Measurements from ENCODE around the gene TMEM163. TPM values are rescaled to one million over a fixed set of nuclear protein-coding genes. Genes with fewer than 3 reads are reported as not detected.

The TMEM163 gene
- total RNA-seq, 1 donor from 2014 or later, result 2.4 TPM

DNA sequence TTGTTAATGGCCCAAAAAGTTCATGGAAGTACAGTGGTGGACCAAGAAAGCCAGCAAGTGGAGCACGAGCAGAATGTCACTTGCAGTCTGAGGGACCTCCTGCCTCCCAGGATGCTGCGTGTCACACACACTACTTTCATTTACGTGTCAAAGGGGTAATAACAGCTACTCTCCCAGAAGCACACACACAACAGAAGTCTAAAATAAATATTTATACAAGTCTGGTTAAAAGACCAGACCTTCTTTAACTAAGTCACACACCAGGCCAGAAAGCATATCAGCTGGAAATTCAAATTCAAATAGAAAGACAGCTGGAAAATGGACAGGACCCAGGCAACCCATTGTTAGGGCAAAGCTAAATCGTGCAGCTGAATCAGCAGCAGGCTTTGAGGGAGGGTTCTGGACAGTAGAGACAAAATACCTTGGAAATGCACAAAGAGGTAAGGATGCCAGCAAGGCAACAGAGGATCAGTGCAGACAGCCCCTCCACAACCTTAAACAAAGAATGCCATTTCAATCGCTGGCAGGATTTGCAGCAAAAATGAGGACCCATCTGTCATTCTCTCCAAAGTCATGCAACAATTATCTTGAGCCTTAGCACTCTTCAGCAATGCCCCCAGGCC, 160.5 kb downstream of the TMEM163 start:
- TF ChIP-seq, protein P1, sequence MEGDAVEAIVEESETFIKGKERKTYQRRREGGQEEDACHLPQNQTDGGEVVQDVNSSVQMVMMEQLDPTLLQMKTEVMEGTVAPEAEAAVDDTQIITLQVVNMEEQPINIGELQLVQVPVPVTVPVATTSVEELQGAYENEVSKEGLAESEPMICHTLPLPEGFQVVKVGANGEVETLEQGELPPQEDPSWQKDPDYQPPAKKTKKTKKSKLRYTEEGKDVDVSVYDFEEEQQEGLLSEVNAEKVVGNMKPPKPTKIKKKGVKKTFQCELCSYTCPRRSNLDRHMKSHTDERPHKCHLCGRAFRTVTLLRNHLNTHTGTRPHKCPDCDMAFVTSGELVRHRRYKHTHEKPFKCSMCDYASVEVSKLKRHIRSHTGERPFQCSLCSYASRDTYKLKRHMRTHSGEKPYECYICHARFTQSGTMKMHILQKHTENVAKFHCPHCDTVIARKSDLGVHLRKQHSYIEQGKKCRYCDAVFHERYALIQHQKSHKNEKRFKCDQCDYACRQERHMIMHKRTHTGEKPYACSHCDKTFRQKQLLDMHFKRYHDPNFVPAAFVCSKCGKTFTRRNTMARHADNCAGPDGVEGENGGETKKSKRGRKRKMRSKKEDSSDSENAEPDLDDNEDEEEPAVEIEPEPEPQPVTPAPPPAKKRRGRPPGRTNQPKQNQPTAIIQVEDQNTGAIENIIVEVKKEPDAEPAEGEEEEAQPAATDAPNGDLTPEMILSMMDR (IDR thresholded peaks at IDR 0.05; ENCODE audit: insufficient read depth, low read length, poor library complexity, severe bottlenecking), result no peak
- Histone ChIP-seq H3K27me3 (ENCODE audit: control insufficient read depth, insufficient read depth, low read length) (no peaks in the 10 kb centered on the region), H3K36me3 (ENCODE audit: control insufficient read depth, insufficient read depth, low read length) (no peaks in the 10 kb centered on the region), H3K4me3 (ENCODE audit: low read depth, low read length) (no peak overlapping the region)
- DNase-seq (ENCODE audit: low read depth), result no peak

DNA sequence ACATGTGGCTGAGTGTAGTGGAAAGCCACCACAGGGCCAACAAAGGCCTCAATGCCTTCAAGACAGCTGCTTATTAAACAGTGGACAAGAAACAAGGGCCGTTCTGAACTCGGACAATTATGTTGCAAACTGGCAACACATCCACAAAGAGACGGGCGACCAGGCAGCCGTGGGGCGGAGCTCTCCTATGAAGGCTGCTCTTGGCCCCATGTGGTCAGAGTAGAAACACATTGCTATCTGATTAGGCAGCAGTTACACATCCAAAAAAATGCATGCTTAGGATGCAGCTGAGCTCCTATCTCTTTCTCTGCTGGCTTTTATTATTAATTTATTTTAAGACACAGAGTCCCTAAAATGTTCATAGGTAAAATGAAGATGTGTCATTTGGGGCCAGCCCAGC, 163.4 kb downstream of the TMEM163 start:
- TF ChIP-seq, protein P1 (IDR thresholded peaks at IDR 0.05; ENCODE audit: insufficient read depth, low read length, poor library complexity, severe bottlenecking), result no peak
- Histone ChIP-seq H3K4me3 (ENCODE audit: low read depth, low read length) (no peak overlapping the region), H3K27me3 (ENCODE audit: control insufficient read depth, insufficient read depth, low read length) (no peaks in the 10 kb centered on the region), H3K36me3 (ENCODE audit: control insufficient read depth, insufficient read depth, low read length) (no peaks in the 10 kb centered on the region)
- DNase-seq (ENCODE audit: low read depth), result no peak

DNA sequence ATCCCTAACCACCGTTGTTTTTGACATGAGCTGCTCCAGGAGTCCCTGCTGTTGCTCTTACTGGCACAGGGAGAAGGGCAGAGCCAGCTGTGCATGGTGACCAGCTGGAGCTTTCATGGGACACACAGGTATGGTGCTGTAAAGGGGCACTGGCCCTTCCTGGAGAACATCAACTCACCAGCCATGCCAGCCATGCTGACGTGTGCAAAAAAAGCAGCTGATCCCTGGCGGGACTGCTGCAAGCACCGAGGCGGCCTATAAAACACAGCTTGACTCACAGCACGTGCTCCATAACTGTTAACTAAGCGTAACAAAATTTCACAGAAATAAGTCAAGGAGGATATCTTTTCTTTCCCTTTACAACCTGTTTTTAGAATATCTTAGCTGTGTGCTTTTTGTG, 165.1 kb downstream of the TMEM163 start:
- no peak for DNase-seq (ENCODE audit: low read depth)
- Histone ChIP-seq H3K36me3 (ENCODE audit: control insufficient read depth, insufficient read depth, low read length) (no peaks in the 10 kb centered on the region), H3K4me3 (ENCODE audit: low read depth, low read length) (no peak overlapping the region), H3K27me3 (ENCODE audit: control insufficient read depth, insufficient read depth, low read length) (no peaks in the 10 kb centered on the region)
- TF ChIP-seq, protein P1 (IDR thresholded peaks at IDR 0.05; ENCODE audit: insufficient read depth, low read length, poor library complexity, severe bottlenecking), result no peak

DNA sequence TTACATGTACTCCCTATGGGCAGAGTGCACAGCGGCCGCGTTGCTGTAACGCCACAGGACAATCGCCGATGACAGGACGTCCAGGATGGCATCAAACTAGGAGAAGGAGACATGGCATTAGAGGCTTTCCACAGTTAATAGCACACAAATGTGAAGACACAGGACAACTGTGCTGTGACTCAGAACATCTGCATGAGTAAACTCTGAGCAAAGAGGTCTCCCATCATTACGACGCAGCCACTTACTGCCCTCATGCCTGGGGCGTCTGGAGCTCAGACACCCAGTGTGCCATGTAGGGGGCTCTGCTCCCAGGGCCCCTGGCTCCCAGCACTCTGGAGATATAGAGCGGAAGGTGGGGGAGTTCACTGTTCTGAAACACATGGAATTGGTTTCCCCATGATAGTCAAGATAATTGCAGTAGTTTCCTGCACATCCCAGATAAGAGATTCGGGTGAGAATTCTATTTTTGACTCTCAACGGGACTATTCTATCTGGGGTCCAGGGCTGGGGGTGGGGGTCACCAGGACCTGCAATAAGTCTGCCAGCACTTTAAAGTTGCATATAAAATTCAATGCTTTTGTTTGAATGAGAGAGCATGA, 168.1 kb downstream of the TMEM163 start:
- H3K4me3 ChIP-seq (ENCODE audit: low read depth, low read length), result no peak overlapping the region
- TF ChIP-seq, protein P1 (IDR thresholded peaks at IDR 0.05; ENCODE audit: insufficient read depth, low read length, poor library complexity, severe bottlenecking), result no peak
- H3K36me3 ChIP-seq (ENCODE audit: control insufficient read depth, insufficient read depth, low read length), result no peaks in the 10 kb centered on the region
- no peak for DNase-seq (ENCODE audit: low read depth)
- no peaks in the 10 kb centered on the region for H3K27me3 ChIP-seq (ENCODE audit: control insufficient read depth, insufficient read depth, low read length)

DNA sequence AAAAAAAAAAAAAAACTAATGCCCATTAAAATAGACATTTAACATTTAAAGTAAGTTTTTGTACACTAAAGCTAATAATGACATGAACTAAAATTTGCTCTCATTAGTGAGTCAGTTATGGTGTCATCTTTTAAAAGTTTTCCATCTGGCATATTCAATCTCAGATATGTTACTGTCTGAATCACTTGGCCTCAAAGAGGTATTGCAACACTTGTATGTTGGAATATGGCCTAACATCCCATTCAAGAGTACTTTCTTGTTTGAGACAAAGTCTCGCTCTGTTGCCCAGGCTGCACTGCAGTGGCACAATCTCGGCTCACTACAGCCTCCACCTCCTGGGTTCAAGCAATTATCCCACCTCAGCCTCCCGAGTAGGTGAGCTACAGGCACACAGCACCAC, 169.7 kb downstream of the TMEM163 start:
- Histone ChIP-seq H3K36me3 (ENCODE audit: control insufficient read depth, insufficient read depth, low read length) (no peaks in the 10 kb centered on the region), H3K4me3 (ENCODE audit: low read depth, low read length) (no peak overlapping the region), H3K27me3 (ENCODE audit: control insufficient read depth, insufficient read depth, low read length) (no peaks in the 10 kb centered on the region)
- DNase-seq (ENCODE audit: low read depth), result no peak
- TF ChIP-seq, protein P1 (IDR thresholded peaks at IDR 0.05; ENCODE audit: insufficient read depth, low read length, poor library complexity, severe bottlenecking), result no peak

DNA sequence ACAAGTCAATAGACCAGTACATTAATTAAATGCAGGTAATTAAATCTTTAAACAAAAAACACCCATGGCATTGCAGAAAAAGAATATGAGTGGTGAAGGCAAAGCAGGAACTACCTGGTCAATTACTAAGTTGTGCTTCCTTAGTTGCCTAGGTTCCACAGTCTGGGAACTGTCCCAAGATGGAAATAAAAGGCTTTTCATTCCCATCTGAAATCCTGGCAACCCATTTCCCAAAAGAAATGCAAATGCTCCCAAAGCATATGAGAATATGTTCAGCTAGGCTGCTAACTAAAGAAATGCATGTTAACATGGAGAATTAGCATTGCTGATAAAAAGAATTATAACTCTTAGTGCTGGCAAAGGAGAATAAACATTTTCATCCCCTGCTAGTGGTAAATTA, 177.8 kb downstream of the TMEM163 start:
- Histone ChIP-seq H3K4me3 (ENCODE audit: low read depth, low read length) (no peak overlapping the region), H3K36me3 (ENCODE audit: control insufficient read depth, insufficient read depth, low read length) (no peaks in the 10 kb centered on the region), H3K27me3 (ENCODE audit: control insufficient read depth, insufficient read depth, low read length) (no peaks in the 10 kb centered on the region)
- no peak for DNase-seq (ENCODE audit: low read depth)
- TF ChIP-seq, protein P1 (IDR thresholded peaks at IDR 0.05; ENCODE audit: insufficient read depth, low read length, poor library complexity, severe bottlenecking), result no peak

Data from kidney epithelial cell (primary cell).